Caco-2 (cell line): ENCODE results near the gene RELB. TPM values are rescaled to one million over a fixed set of nuclear protein-coding genes. Genes with fewer than 3 reads are reported as not detected.

Source experiments
- BruUV-seq: library from RNA; stranded (reverse); fragments of 400-500 nt; replicated peaks from 2 replicates; lab custom pipeline; 2021; lab: Mats Ljungman, UMichigan
- CTCF ChIA-PET: fragments of 300-600 bp; sonication (Branson Sonifier 250); formaldehyde crosslinking; loops from one replicate; lab custom pipeline; 2022; ENCODE audit warnings: antibody characterized with exemption; lab: Charles Lee
- POLR2A ChIA-PET: fragments of 300-600 bp; sonication (Branson Sonifier 250); formaldehyde crosslinking; loops from one replicate; lab custom pipeline; 2022; ENCODE audit warnings: antibody characterized with exemption; lab: Charles Lee
- DNase-seq, 2 experiments: peaks; one replicate each; pipeline versions ENCODE4 v3.0.0 to v3.0.0-alpha.2; 2020 to 2022
- H3K27me3 ChIP-seq: replicated peaks from 2 replicates; pipeline ENCODE4 v1.6.0; 2011; ENCODE audit warnings: low read length; ENCODE audit not compliant: control insufficient read depth, insufficient read depth
- H3K36me3 ChIP-seq: 2 replicates; pipeline ENCODE4 v1.5.1; 2011; ENCODE audit warnings: low read length; ENCODE audit not compliant: control insufficient read depth, insufficient read depth
- H3K4me1 ChIP-seq: fragments of 250-450 bp; sonication (Bioruptor Pico); 2 replicates; pipeline ENCODE4 v1.5.1; 2020; ENCODE audit warnings: mild to moderate bottlenecking
- H3K4me3 ChIP-seq: 2 replicates; pipeline ENCODE4 v1.5.1; 2011; ENCODE audit warnings: low read depth, mild to moderate bottlenecking, control low read depth, low read length
- H3K9me3 ChIP-seq: fragments of 250-450 bp; sonication (Bioruptor Pico); 2 replicates; pipeline ENCODE4 v1.5.1; 2020; ENCODE audit warnings: mild to moderate bottlenecking, moderate library complexity
- H3K27ac Mint-ChIP-seq: one replicate; pipeline ENCODE4 v1.8.0; 2022; ENCODE audit warnings: mixed read lengths; ENCODE audit not compliant: unreplicated experiment
- H3K27me3 Mint-ChIP-seq: one replicate; pipeline ENCODE4 v1.8.0; 2022; ENCODE audit warnings: mixed read lengths; ENCODE audit not compliant: insufficient read depth, unreplicated experiment
- H3K36me3 Mint-ChIP-seq: one replicate; pipeline ENCODE4 v1.8.0; 2022; ENCODE audit warnings: mild to moderate bottlenecking, mixed read lengths; ENCODE audit not compliant: insufficient read depth, unreplicated experiment
- H3K4me1 Mint-ChIP-seq: one replicate; pipeline ENCODE4 v1.8.0; 2022; ENCODE audit warnings: low read depth, mixed read lengths; ENCODE audit not compliant: unreplicated experiment
- H3K4me3 Mint-ChIP-seq: one replicate; pipeline ENCODE4 v1.8.0; 2022; ENCODE audit warnings: mild to moderate bottlenecking, moderate library complexity, mixed read lengths; ENCODE audit not compliant: unreplicated experiment
- H3K9me3 Mint-ChIP-seq: one replicate; pipeline ENCODE4 v1.8.0; 2022; ENCODE audit warnings: mixed read lengths; ENCODE audit not compliant: unreplicated experiment
- CTCF ChIP-seq, 2 experiments: fragments of 200-600 bp in 1 of 2; IDR thresholded peaks; 1 replicate in 1 of 2; 2 replicates in 1 of 2; pipeline versions ENCODE4 v1.5.1 to v1.8.0; 2011 to 2022; ENCODE audit warnings: antibody characterized with exemption in 1 of 2, control low read depth in 1 of 2, inconsistent platforms in 1 of 2, low read depth in 1 of 2, low read length in 1 of 2, mild to moderate bottlenecking in 1 of 2, moderate library complexity in 1 of 2; ENCODE audit not compliant: insufficient read depth in 1 of 2, severe bottlenecking in 1 of 2, unreplicated experiment in 1 of 2
- intact Hi-C: fragments of 100-400 bp; cut with micrococcal nuclease; formaldehyde crosslinking; loops from one replicate; pipeline ENCODE4 v1.10.0; 2022; ENCODE audit not compliant: unreplicated experiment
- total RNA-seq: library from RNA; stranded (reverse); gene quantifications from 2 replicates; pipeline ENCODE4 v1.2.3, GENCODE V29; 2022

RELB gene
- total RNA-seq, 1 experiment from 2014 or later: 6.3 TPM

GRCh38 chr19:44973982-44974735 lies 27.1 kb upstream of the RELB start:
- no peaks in the 10 kb centered on the region for H3K4me1 Mint-ChIP-seq
- H3K4me3 Mint-ChIP-seq: no peak overlapping the region
- no peaks in the 10 kb centered on the region for H3K9me3 ChIP-seq
- H3K36me3 ChIP-seq: peaks cover 3% of the 10 kb centered on the region; the same call in 1 of the 2 replicates
- no peaks in the 10 kb centered on the region for H3K27me3 Mint-ChIP-seq
- intact Hi-C loops: no loop called here
- H3K9me3 Mint-ChIP-seq: no peaks in the 10 kb centered on the region
- H3K36me3 Mint-ChIP-seq: peaks cover 78% of the 10 kb centered on the region
- no TSS peak for BruUV-seq
- H3K4me1 ChIP-seq: no peaks in the 10 kb centered on the region
- POLR2A ChIA-PET: interaction anchor here (0.5 kb wide), 2 partner anchors 11 to 402 kb away, joined by 3 to 4 read pairs; no protein-coding TSS in a partner anchor
- H3K4me3 ChIP-seq: no peak overlapping the region
- DNase-seq: no peak
- CTCF ChIA-PET: interaction anchor here (1.1 kb wide), 1 partner anchor 71 kb away, joined by 4 read pairs; no protein-coding TSS in a partner anchor
- no peak for TF ChIP-seq CTCF (IDR thresholded peaks at IDR 0.05; ENCODE audit: insufficient read depth in 1 of 2, low read depth in 1 of 2, low read length in 1 of 2, severe bottlenecking in 1 of 2, unreplicated experiment in 1 of 2)
- no peaks in the 10 kb centered on the region for H3K27me3 ChIP-seq
- H3K27ac Mint-ChIP-seq: no peak overlapping the region

- Mint-ChIP-seq H3K9me3 (no peaks in the 10 kb centered on the region), H3K4me1 (no peaks in the 10 kb centered on the region), H3K27me3 (no peaks in the 10 kb centered on the region), H3K27ac (no peak overlapping the region), H3K36me3 (peaks cover 85% of the 10 kb centered on the region), H3K4me3 (no peak overlapping the region)
- no TSS peak for BruUV-seq
- DNase-seq: no peak
- Histone ChIP-seq H3K36me3 (peaks cover 3% of the 10 kb centered on the region), H3K4me1 (no peaks in the 10 kb centered on the region), H3K9me3 (no peaks in the 10 kb centered on the region), H3K4me3 (no peak overlapping the region), H3K27me3 (no peaks in the 10 kb centered on the region)
- intact Hi-C loops: no loop called here
- ChIA-PET POLR2A (interaction anchor here (0.5 kb wide), 1 partner anchor 11 kb away, joined by 4 read pairs; no protein-coding TSS in a partner anchor), CTCF (interaction anchor here (0.6 to 1.1 kb wide), 2 partner anchors 59 to 71 kb away, joined by 4 read pairs; no protein-coding TSS in a partner anchor)
- no peak for TF ChIP-seq CTCF (IDR thresholded peaks at IDR 0.05; ENCODE audit: insufficient read depth in 1 of 2, low read depth in 1 of 2, low read length in 1 of 2, severe bottlenecking in 1 of 2, unreplicated experiment in 1 of 2)
These were observed 26.4 kb upstream of the RELB start for GRCh38 chr19:44974857-44975256.

GRCh38 chr19:44975444-44975843 lies 25.8 kb upstream of the RELB start:
- intact Hi-C loops: no loop called here
- no peaks in the 10 kb centered on the region for H3K9me3 Mint-ChIP-seq
- no peak for DNase-seq
- H3K4me1 Mint-ChIP-seq: no peaks in the 10 kb centered on the region
- no peaks in the 10 kb centered on the region for H3K27me3 ChIP-seq
- H3K9me3 ChIP-seq: no peaks in the 10 kb centered on the region
- no peak overlapping the region for H3K4me3 Mint-ChIP-seq
- no peak overlapping the region for H3K27ac Mint-ChIP-seq
- no peaks in the 10 kb centered on the region for H3K4me1 ChIP-seq
- H3K36me3 ChIP-seq: peaks cover 3% of the 10 kb centered on the region
- no peak for TF ChIP-seq CTCF (IDR thresholded peaks at IDR 0.05; ENCODE audit: insufficient read depth in 1 of 2, low read depth in 1 of 2, low read length in 1 of 2, severe bottlenecking in 1 of 2, unreplicated experiment in 1 of 2)
- ChIA-PET POLR2A (no interaction called here), CTCF (no interaction called here)
- no peaks in the 10 kb centered on the region for H3K27me3 Mint-ChIP-seq
- H3K4me3 ChIP-seq: no peak overlapping the region
- peaks cover 87% of the 10 kb centered on the region for H3K36me3 Mint-ChIP-seq
- BruUV-seq: no TSS peak
